HT1080 (cell line): Measurements from ENCODE around the gene ACTL6B. TPM values are rescaled to one million over a fixed set of nuclear protein-coding genes. Genes with fewer than 3 reads are reported as not detected.

Source experiments
- DNase-seq: peaks from one replicate; pipeline ENCODE4 v3.0.0-alpha.2; 2015; ENCODE audit warnings: low read depth
- total RNA-seq: library from RNA; depleted of rRNA; stranded (reverse); fragments of >200 nt; shearing (Covaris generic); gene quantifications from 2 replicates; pipeline ENCODE4 v1.2.3, GENCODE V29; 2014

Gene ACTL6B
- total RNA-seq, 1 experiment from 2014 or later: not detected

DNA sequence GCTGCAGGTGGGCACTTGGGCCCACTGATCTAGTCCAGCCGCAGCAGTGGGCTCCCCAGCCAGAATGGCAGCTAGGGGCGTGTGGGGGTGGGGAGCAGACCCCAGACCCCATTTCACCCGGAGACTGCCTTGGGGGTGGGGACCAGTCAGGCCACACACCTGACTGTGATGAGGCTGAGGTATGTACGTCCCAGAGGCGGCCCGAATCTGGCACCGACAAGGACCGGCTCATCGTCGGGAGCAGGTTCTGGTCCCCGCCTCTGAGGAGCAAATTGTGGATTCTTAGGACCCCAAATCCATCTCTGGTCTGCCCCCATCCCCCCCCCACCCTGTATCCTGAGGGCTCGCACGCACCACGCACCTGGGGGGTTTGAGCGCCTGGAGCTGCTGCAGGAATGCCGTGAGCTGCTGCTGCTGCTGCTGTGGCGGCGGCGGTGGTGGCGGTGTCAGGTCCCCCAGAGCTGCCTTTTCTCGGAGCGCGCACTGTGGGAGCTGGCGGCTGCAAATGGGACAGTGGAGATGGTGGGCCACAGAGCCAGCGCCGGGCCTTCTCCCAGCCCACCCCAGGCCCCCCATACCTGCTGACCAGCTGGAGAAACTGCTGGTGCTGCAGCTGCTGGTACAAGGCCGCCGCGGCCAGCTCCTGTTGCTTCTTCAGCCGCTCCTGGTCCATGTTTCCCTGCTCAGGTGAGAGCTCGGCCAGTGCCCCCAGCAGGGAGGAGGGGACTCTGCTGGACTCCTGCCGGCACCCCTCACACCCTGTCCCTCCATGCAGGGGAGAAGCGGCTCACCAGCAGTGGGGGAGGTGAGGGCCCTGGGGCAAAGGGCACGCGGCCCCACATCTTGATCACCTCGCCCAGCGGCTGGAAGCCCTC lies 27.6 kb upstream of the ACTL6B start:
- no peak for DNase-seq

DNA sequence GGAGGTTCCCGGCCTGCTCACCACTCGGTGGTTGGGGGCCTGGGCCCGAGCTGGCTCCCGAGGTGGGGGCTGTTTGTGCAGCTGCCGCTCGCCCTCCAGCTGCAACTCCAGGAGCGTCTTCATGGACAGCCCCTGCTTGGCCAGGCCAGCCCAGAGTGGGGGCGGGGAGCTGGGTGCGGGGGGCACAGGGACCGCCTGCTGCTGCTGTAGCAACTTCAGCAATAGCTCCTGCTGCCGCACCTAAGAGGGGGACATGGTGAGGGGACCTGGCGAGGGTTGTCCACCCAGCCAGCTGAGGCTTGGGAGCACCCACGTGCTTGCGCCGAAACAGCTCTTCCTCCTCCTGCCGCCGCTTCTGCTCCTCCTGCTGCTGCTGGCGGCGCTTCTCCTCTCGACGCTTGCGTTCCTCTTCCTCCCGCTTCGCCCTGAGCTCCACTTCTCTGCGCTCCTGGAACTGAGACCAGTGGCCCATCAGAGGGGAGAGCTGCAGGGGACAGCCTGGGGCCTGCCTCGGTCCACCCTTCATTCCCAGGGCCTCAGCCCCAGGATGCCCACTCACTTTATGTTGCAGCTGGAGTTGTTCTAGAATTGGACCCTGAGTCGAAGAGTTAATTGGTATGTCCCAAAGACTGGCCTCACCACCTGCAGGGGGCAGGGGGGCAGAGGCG lies 26.9 kb upstream of the ACTL6B start:
- no peak for DNase-seq

DNA sequence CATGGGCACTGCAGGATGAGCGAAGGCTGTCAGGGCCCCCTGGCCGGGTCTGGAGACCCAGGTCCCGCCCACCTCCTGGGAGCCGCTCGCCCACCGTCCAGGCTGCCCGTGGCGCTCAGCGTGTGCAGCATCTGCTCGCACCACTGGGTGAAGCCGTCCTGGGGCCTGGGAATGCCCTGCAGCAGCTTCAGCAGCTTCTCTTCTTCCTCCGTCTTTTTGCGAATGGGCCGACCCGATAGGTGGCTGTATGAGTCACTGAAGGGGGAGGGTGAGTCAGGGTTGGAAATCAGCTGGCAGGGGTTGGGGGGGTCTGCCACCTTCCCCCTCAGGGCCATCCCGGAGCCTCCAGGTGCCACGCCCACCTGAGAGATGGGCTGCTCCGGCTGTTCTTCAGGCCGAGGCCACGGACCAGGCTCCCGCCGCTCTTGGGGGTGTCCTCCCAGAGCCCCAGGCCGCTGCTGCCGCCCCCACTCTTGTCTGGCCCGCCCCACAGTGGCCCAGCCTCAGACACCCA lies 26.0 kb upstream of the ACTL6B start:
- no peak for DNase-seq

DNA sequence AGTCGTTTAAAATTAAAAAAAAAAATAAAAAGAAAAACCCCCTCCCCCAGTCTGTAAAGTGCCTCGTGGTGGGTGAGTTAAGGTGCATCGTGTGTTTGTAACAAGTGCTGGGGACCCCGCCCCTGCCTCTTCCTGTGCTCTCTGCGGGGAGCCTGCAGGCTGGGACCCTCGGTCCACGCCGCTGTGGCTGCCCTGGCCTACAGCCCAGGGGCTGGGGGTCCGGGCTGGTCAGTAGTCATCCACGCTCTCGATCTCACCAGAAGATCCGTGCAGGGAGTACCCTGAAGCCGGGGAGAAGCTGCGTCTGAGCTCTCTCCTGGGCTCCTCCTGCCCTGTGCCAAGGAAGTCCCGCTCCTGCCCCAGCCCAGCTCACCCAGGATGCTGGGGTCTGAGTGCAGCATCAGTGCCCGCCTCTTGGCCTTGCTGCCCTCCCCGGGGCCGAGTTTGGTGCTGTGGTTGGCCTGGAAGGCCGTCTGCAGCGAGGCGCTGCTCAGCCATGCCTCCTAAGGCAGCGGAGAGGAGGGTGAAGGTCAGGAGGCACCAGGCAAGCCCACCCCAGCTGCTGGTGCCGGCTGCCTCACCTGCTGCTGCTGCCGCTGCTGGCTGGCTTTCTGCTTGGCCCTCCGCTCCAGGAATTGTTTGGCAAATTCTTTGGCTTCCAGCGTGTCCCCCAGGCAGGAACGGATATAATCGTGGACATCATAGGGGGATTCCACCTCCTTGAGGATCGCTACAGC lies 25.4 kb upstream of the ACTL6B start:
- DNase-seq: no peak

DNA sequence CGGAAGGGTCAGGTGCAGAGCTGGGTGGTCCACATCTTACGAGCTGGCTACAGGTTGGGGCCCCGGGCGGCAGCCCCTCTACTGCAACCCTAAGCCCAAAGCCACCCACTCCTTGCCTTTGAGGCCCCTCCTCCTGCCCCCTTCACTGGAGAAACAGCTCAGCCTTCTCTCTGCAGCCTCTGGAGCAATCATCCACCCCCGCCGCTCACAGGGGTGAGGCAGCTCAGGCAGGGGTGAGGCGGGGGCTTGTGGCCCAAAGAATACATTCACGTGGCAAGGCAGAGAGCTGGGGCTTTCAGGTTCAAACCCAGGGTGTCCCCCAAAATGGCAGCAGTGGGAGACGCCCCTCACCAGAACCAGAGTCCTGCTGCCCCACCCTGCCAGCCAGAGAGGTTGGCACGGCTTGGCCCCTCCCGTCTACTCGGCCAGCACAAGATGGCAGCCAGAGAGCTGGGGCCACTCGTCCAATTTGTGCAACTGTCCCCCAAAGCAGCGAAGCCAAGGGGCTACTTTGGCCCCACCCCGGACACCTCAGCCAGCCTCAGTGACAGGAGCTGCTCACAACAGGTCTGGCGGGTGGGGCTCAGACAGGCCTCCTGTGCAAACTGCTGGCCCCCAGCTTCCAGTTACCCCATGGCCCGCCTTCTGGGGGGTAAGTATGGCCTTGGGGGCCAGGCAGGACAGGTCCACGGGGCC lies 24.5 kb upstream of the ACTL6B start:
- DNase-seq: no peak

DNA sequence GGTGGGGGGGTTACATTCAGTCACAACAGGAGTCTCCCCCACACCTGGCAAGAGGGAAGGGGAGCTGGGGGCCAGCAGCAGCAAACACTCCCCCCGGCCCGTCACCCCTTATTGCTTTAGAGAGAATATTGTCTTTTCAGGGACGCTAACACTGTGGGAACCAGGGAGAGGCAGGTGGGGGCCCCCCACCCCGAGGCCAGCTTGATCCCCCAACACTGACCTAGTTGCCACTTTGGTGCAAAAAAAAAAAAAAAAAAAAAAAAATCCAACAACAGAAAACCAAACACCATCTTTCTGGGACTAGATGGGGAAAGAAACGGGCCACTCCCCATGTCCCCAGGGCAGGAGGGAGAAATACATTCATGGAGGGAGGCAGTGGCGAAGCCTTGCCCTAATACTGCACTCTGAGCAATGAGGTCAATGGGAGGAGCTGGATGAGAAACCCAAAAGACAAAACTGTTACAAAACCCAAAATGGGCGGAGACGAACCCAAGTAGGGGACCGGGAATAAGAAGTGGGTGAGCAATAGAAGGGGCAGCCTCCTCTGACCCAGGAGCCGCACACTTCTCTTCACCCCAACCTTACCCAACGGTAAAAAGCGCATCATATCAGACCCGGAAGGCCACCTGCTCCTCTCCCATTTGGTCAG lies 23.8 kb upstream of the ACTL6B start:
- DNase-seq: no peak

DNA sequence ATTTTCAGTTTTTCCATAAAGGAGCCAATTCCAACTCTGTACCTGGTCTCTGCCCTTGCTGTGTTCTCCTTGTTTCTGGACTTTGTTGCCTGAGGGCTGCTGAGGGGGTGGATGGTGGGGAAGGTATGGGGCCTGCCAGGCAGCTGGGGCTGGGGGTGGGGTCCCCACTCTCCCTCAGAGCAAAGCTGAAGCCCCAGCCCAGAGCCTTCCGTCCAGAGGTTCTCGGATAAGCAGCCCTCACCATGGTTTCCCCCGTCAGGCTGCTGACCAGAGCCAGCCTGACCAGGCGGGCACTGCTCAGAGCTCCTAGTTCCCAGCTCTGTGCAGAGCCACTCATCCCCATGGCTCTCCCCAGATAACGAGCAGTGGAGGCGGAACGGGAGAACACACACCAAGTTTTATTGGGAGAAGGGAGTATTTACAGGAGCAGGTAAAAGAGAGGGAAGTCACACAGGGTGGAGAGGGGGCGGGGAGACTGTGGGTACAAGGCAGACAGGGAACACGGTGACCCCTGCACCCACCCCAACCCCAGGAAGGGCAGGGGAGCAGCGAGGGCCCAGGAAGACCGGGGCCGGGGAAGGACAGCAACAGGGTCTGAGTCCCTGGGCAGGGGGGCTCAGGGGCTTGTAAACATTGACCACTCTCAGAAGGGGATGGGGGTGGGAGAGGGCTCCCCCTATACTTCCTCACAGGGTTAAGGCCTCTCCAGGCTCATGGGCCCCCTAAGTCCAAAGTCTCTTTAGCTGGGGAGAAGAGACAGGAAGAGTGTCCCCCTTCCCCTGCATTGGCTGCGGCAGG lies 23.1 kb upstream of the ACTL6B start:
- DNase-seq: no peak

DNA sequence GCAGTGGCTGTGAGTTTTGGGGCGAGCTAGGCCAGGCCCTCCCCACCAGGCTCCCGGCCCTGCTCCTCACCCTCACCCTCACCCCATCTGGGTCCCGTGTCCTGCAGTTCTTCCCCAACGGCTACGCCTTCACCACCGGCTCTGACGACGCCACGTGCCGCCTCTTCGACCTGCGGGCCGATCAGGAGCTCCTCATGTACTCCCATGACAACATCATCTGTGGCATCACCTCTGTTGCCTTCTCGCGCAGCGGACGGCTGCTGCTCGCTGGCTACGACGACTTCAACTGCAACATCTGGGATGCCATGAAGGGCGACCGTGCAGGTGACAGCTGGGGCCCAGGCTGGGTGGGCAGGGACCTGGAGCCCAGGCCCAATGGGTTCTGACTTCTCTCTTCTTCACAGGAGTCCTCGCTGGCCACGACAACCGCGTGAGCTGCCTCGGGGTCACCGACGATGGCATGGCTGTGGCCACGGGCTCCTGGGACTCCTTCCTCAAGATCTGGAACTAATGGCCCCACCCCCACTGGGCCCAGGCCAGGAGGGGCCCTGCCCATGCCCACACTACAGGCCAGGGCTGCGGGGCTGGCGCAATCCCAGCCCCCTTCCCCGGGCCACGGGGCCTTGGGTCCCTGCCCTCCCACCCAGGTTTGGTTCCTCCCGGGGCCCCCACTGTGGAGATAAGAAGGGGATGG lies 22.2 kb upstream of the ACTL6B start:
- DNase-seq: no peak

DNA sequence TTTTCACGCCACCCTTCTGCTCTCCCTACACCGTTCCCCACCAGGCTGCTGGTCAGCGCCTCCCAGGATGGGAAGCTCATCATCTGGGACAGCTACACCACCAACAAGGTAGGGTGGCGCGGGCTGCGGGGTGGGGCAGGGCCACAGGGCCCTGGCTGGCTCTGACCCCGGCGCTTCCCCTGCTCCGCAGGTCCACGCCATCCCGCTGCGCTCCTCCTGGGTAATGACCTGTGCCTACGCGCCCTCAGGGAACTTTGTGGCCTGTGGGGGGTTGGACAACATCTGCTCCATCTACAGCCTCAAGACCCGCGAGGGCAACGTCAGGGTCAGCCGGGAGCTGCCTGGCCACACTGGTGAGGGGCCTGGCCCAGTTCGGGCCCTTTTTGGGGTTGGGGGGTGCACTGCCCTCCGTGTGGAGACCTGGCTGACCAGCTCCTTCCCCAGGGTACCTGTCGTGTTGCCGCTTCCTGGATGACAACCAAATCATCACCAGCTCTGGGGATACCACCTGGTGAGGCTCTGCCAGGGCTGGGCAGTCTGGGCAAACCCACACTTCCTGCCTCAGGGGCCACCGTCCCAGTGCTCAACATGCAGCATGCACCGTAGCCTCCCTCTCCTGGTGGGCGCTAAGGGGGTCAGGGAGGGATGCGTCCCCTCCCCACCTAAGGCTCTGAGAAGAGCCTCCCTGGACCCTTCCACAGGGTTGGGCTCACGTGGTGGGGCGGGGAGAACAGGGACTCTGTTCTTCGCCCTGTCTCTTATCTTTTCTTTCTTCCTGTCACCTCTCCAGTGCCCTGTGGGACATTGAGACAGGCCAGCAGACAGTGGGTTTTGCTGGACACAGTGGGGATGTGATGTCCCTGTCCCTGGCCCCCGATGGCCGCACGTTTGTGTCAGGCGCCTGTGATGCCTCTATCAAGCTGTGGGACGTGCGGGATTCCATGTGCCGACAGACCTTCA lies 21.3 kb upstream of the ACTL6B start:
- DNase-seq: no peak

DNA sequence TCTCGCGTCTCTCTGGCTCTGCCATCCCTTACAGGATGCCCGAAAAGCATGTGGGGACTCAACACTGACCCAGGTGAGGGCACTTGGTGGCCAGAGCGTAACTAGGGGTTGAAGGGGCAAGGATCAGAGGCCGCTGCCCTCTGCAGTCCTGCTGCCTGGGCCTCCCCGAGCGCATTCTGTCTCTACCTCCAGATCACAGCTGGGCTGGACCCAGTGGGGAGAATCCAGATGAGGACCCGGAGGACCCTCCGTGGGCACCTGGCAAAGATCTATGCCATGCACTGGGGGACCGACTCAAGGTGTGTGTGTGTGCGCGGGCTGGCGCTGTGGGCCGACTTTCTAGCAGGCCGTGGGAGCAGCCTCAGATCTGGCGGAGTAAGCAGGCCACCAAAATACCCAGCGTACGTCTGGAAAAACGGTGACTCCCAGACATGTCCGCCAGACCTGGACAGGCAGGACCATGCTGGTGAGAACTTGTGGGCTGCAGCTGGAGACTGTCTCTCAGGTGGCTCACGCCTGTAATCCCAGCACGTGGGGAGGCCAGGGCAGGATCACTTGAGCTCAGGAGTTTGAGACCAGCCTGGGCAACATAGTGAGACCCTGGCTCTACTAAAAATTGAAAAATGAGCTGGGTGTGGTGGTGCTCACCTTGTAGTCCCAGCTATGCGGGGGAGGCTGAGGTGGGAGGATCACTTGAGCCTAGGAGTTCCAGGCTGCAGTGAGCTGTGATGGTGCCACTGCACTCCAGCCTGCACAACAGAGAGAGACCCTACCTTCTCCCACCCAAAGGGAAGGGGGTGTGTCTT lies 20.5 kb upstream of the ACTL6B start:
- no peak for DNase-seq

DNA sequence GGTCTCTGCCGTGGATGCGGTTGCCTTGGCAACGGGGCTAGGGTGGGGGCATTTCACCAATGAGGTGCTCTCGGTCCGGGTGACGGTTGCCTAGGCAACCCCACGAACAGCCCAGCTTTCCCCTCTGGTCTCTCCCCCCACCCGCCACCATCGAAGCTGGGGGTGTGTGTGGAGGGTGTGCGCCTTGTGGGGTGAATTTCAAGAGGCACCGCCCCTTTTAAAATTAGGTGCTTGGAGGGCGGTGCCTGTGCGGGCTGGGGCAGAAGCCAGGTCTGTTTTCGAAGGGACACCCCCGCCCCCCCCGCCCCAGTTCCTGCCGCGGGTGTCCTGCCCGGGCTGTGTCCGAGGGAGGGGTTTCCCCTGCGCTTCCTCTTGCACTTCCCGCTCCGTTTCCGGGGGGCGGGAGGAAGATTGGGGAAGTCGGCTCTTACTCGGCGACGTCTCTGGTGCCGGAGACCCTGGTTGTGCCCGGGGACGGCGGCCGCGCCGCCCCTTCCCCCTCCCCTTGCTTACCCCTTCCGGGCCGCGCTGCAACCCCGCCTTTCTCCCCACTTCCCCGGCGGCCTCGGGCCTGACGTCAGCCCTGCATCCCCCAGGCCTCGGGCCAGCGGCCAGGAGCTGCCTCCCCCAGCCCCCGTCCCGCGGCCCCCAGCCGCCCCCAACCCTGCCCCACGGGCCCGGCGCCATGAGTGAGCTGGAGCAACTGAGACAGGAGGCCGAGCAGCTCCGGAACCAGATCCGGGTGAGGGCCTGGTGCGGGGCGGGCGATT lies 19.5 kb upstream of the ACTL6B start:
- DNase-seq: peak; percentile 64

DNA sequence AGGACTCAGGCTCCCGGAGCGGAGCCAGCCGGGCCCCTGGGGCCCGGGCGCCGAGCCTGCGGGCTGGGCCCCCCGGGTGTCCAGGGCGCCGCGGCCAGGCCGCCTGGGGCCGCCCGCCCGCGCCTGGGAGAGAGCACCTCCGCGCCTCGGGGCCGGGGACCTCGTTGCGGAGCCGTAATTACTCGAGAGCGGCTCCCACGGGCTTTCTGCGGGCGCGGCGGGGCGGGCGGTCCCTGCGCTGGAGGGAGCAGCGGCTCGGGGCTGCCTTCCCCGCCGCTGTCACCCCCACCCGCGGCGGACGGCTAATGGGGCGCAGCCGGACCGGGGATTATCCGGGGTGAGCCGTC lies 18.8 kb upstream of the ACTL6B start:
- no peak for DNase-seq

DNA sequence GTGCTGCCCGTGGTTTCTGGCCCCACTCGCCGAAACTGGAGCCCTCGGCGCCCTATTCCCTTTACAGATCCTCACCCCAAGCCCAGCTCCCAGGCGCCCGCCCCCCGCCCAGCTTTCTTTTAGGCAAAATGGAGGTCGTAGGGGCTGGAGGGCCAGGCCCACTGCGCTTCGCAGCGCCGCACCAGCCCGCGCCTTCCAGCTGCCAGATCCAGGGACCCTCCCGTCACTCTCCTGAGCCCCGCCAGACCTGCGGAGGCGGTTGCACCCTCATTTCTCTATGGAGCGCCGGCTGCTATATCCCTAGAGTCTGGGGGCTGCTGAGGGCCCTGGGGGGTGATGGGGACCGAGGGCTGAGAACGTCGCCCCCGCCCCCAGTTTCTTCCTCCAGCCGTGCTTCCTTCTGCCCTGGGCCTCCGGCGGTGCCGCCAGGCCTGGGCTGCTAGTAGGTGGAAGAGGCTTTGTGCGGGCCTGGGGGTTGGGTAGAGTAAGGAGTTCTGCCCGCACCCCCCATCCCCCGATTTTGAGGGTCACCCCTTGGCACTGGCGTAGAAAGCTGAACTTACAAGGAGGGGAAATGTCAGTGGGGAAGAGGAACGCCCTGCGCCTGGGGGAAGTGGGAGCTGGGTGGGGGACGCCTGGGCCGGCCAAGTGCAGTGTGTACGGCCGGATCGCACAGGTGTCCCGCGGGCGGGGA lies 18.3 kb upstream of the ACTL6B start:
- no peak for DNase-seq

DNA sequence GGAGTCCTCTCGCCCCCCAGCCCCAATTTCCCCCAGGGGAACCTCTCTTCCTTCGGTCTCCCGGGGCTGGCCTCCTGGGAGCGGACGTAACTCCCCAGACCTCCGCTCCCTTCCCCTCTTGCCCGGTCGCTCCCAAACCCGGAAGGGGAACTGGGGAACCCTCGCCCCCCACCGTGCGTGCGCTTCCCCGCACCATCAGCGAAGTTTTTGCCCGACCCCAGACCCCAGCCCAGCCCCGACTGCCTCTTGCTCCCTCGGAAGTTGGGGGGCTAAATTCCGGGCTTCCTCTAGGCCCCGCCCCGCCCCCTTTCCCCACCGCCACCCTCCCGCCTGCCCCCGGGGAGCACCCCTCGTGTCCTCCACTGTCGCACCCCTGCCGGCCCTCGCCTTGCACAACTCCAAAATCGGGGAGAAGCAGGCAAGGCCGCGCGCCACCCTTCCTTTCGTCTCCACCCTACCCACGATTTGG lies 17.7 kb upstream of the ACTL6B start:
- DNase-seq: no peak

DNA sequence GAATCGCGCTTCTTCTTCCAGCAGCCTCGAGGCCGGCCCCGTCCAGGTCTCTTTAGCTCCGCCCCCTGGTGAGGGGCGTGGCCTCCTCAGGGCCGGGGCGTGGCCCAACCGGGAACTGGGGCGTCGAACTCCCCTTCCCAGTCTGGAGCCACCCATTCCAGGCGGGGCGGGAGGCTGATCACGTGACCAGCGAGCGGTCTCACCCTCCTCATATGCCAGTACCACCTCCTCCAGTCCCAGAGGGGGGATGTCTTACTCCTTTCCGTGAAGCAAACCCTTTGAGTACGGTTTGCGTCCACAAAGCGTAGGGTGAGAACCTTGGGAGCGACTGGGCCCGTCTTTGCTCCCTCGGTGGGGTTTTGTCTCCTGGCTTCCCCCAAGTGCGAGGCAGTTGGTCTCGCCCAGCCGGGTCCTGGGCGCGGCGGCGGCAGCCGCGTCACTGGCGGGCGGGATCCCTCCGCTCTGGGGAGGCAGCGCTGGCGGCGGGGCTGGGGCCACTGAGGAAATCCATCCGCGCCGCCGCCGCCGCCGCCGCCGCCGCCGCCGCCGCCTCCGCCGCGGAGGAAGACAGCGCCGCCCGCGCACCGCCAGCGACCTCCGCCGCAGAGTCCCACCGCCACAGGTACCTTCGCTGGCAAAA lies 17.2 kb upstream of the ACTL6B start, which contains the start of gene GNB2:
TSS of gene GNB2 (plus strand) at position 439 of the 640 bp plus-strand sequence. CDS start 2,526 bp downstream, outside the sequence.
- DNase-seq: peak; percentile 98
